K562 (cell line): Measurements from ENCODE around the gene MARK2. TPM values are rescaled to one million over a fixed set of nuclear protein-coding genes. Genes with fewer than 3 reads are reported as not detected.

Experiments
- ARHGAP35 ChIP-seq: fragments of 450-650 bp; IDR thresholded peaks from 2 replicates; pipeline ENCODE4 v1.6.1; 2018; ENCODE audit not compliant: partially characterized antibody
- BRCA1 ChIP-seq, 2 experiments: fragments of 450-650 bp in 1 of 2; sonication (generic) in 1 of 2; formaldehyde crosslinking in 1 of 2; IDR thresholded peaks; 2 replicates each; pipeline versions ENCODE4 v1.5.0 to v1.6.1; 2017 to 2020; ENCODE audit warnings: mild to moderate bottlenecking in 1 of 2, missing genetic modification reagents in 1 of 2
- CBX2 ChIP-seq: fragments of 200-600 bp; sonication (generic); IDR thresholded peaks from one replicate; pipeline ENCODE4 v1.6.1; 2012; ENCODE audit warnings: mild to moderate bottlenecking, low read length, inconsistent platforms; ENCODE audit not compliant: insufficient read depth, poor library complexity, severe bottlenecking
- CHCHD3 ChIP-seq: fragments of 250-450 bp; sonication (Bioruptor Pico); IDR thresholded peaks from 2 replicates; pipeline ENCODE4 v2.1.2; 2022; ENCODE audit warnings: mild to moderate bottlenecking
- EP300 ChIP-seq: IDR thresholded peaks from 2 replicates; pipeline ENCODE4 v1.6.1; 2012; ENCODE audit warnings: low read length, improper control_type of control experiment
- ESRRA ChIP-seq: fragments of 450-650 bp; IDR thresholded peaks from 2 replicates; pipeline ENCODE4 v1.6.1; 2014; ENCODE audit warnings: low read depth, mild to moderate bottlenecking, moderate library complexity, borderline replicate concordance
- ETV5 ChIP-seq: sonication (generic); formaldehyde crosslinking; IDR thresholded peaks from 2 replicates; pipeline ENCODE4 v1.4.0; 2020; ENCODE audit warnings: low read depth, mild to moderate bottlenecking, missing genetic modification reagents
- FOSL1 ChIP-seq: fragments of 200-800 bp; sonication (Bioruptor generic); conservative IDR thresholded peaks from 2 replicates; pipeline ENCODE4 v1.6.1; 2016; ENCODE audit warnings: missing genetic modification characterization, missing compliant biosample characterization
- FOXJ2 ChIP-seq: fragments of 200-800 bp; sonication (Bioruptor generic); IDR thresholded peaks from 2 replicates; pipeline ENCODE4 v1.6.1; 2016; ENCODE audit warnings: missing genetic modification characterization, missing compliant biosample characterization
- GTF2E2 ChIP-seq: fragments of 200-800 bp; sonication (Bioruptor generic); IDR thresholded peaks from 2 replicates; pipeline ENCODE4 v1.6.1; 2016; ENCODE audit warnings: missing genetic modification characterization, missing compliant biosample characterization
- HDAC1 ChIP-seq, 2 experiments: fragments of 450-650 bp; IDR thresholded peaks; 2 replicates each; pipeline ENCODE4 v1.6.1; 2016 to 2017; ENCODE audit warnings: inconsistent platforms in 1 of 2, mild to moderate bottlenecking in 1 of 2, moderate library complexity in 1 of 2
- IRF9 ChIP-seq: fragments of 450-650 bp; IDR thresholded peaks from 2 replicates; pipeline ENCODE4 v1.6.1; 2016; ENCODE audit warnings: missing biosample characterization, missing genetic modification characterization
- JUND ChIP-seq, 2 experiments: IDR thresholded peaks; 2 replicates in 1 of 2; 3 replicates in 1 of 2; pipeline ENCODE4 v1.6.1; 2011; ENCODE audit warnings: borderline replicate concordance in 2 of 2, low read depth in 2 of 2, low read length in 2 of 2, improper control_type of control experiment in 1 of 2, missing biosample characterization in 1 of 2, missing genetic modification characterization in 1 of 2, missing genetic modification reagents in 1 of 2
- LEF1 ChIP-seq: fragments of 450-650 bp; IDR thresholded peaks from 2 replicates; pipeline ENCODE4 v1.6.1; 2016; ENCODE audit warnings: mild to moderate bottlenecking
- MAFG ChIP-seq: fragments of 450-650 bp; conservative IDR thresholded peaks from 2 replicates; pipeline ENCODE4 v1.6.1; 2016; ENCODE audit warnings: missing genetic modification characterization, missing compliant biosample characterization
- MIER1 ChIP-seq: fragments of 450-650 bp; IDR thresholded peaks from 2 replicates; pipeline ENCODE4 v1.6.1; 2016; ENCODE audit warnings: antibody characterized with exemption, mild to moderate bottlenecking, low read depth
- NFIC ChIP-seq: fragments of 450-650 bp; IDR thresholded peaks from 2 replicates; pipeline ENCODE4 v1.6.1; 2017; ENCODE audit warnings: mild to moderate bottlenecking, inconsistent platforms
- NR3C1 ChIP-seq: sonication (generic); formaldehyde crosslinking; IDR thresholded peaks from 2 replicates; pipeline ENCODE4 v1.8.1; 2022; ENCODE audit warnings: missing genetic modification reagents
- PHF8 ChIP-seq: fragments of 200-600 bp; sonication (generic); IDR thresholded peaks from 2 replicates; pipeline ENCODE4 v1.6.1; 2012; ENCODE audit warnings: mixed run types, mild to moderate bottlenecking, inconsistent platforms, low read length, moderate library complexity, borderline replicate concordance
- PML ChIP-seq: IDR thresholded peaks from 2 replicates; pipeline ENCODE4 v1.6.1; 2012; ENCODE audit warnings: low read length, inconsistent platforms
- RBBP5 ChIP-seq: fragments of 200-600 bp; sonication (generic); IDR thresholded peaks from 2 replicates; pipeline ENCODE4 v1.6.1; 2012; ENCODE audit warnings: borderline replicate concordance, mild to moderate bottlenecking, low read length, control low read depth, inconsistent platforms; ENCODE audit not compliant: insufficient read depth, poor library complexity, severe bottlenecking
- RCOR1 ChIP-seq, 2 experiments: IDR thresholded peaks; 2 replicates each; pipeline ENCODE4 v1.6.1; 2012; ENCODE audit warnings: low read depth in 2 of 2, low read length in 2 of 2, borderline replicate concordance in 1 of 2, improper control_type of control experiment in 1 of 2
- SAFB2 ChIP-seq: fragments of 200-400 bp; formaldehyde crosslinking; IDR thresholded peaks from 2 replicates; pipeline ENCODE4 v1.6.1; 2018; ENCODE audit warnings: borderline replicate concordance, low read length, low read depth, moderate library complexity; ENCODE audit not compliant: severe bottlenecking
- SETDB1 ChIP-seq: IDR thresholded peaks from one replicate; pipeline ENCODE4 v1.6.1; 2012; ENCODE audit warnings: low read length, control low read depth, inconsistent platforms
- SMAD3 ChIP-seq: fragments of 450-650 bp; formaldehyde crosslinking; conservative IDR thresholded peaks from 2 replicates; pipeline ENCODE4 v1.4.0; 2020; ENCODE audit warnings: mild to moderate bottlenecking
- SPI1 ChIP-seq: IDR thresholded peaks from 2 replicates; pipeline ENCODE4 v1.6.1; 2011; ENCODE audit warnings: low read depth, low read length, control low read depth, borderline replicate concordance
- TAL1 ChIP-seq: fragments of 450-650 bp; IDR thresholded peaks from 2 replicates; pipeline ENCODE4 v1.6.1; 2016; ENCODE audit warnings: mild to moderate bottlenecking
- TBP ChIP-seq: optimal IDR thresholded peaks from 2 replicates; pipeline ENCODE3; 2011; ENCODE audit warnings: low read depth, low read length, improper control_type of control experiment
- TEAD2 ChIP-seq: fragments of 450-650 bp; IDR thresholded peaks from 2 replicates; pipeline ENCODE4 v1.6.1; 2016; ENCODE audit warnings: missing genetic modification characterization, control low read depth, missing compliant biosample characterization
- XRCC4 ChIP-seq: IDR thresholded peaks from one replicate; pipeline ENCODE4 v1.6.1; 2011; ENCODE audit not compliant: insufficient read depth, insufficient read length; ENCODE audit errors: extremely low read depth
- ZNF431 ChIP-seq: sonication (generic); formaldehyde crosslinking; IDR thresholded peaks from 2 replicates; pipeline ENCODE4 v1.8.0; 2022; ENCODE audit warnings: mild to moderate bottlenecking, missing genetic modification reagents
- ZNF507 ChIP-seq: conservative IDR thresholded peaks from 2 replicates; pipeline ENCODE4 v1.6.1; 2017; ENCODE audit warnings: missing genetic modification characterization, missing compliant biosample characterization
- polyA plus RNA-seq, 8 experiments: library from polyadenylated mRNA; depleted of rRNA in 4 of 8; stranded (reverse) in 5 of 8; unstranded in 3 of 8; fragments of >200 nt; fragmentation: Nextera tagmentation in 2 of 8; fragmentation: Illumina TruSeq in 1 of 8; extraction: Ambion mirVana in 2 of 8; extraction: Trizol in 1 of 8; gene quantifications; 2 replicates each; pipeline versions ENCODE4 v1.2.1 to v1.2.3, GENCODE V29; 2011 to 2014; ENCODE audit warnings: inconsistent platforms in 1 of 8, missing spikeins in 1 of 8
- total RNA-seq, 7 experiments: library from RNA; depleted of rRNA in 6 of 7; stranded (reverse); fragments of >200 nt in 6 of 7; fragmentation: Illumina TruSeq in 2 of 7; extraction: Trizol in 2 of 7; gene quantifications; 2 replicates each; pipeline versions ENCODE4 v1.2.1 to v1.2.3, GENCODE V29; 2011 to 2021; ENCODE audit warnings: low replicate concordance in 1 of 7

Gene MARK2
- total and polyA plus RNA-seq, 9 of the 15 experiments (the other 6 are each of a cell fraction or from before 2014, with no cell fraction given) = 0.32 to 43.5 (median 15.1) TPM

- TF ChIP-seq JUND (IDR thresholded peaks at IDR 0.05; ENCODE audit: borderline replicate concordance, low read depth, low read length) (peak; percentile 43; the same call in 1 of the 2 replicates), JUND (tag; IDR thresholded peaks at IDR 0.05; ENCODE audit: borderline replicate concordance, low read depth, low read length) (peak; percentile 31; the same call in 1 of the 3 replicates), TAL1 (peak; percentile 20; the same call in 1 of the 2 replicates), ZNF431 (no peak), GTF2E2 (tag) (no peak), ESRRA (no peak), ARHGAP35 (no peak), FOXJ2 (tag) (no peak), LEF1 (no peak), PML (0 out of 2 replicates have a peak, but pooled peaks have one; percentile 38), CBX2 (no peak), TBP (no peak), SAFB2 (no peak), SMAD3 (no peak), SETDB1 (no peak), FOSL1 (tag) (peak; percentile 68), SPI1 (no peak), CHCHD3 (CRISPR knock-in tag) (no peak), TEAD2 (tag) (no peak), XRCC4 (no peak), RBBP5 (no peak), NR3C1 (CRISPR knock-in tag) (no peak), PHF8 (no peak), EP300 (peak; percentile 12; the same call in 1 of the 2 replicates), NFIC (no peak; the same call in 1 of the 2 replicates), HDAC1 (IDR thresholded peaks at IDR 0.05) (no peak), IRF9 (tag) (no peak), ETV5 (CRISPR knock-in tag) (no peak), MIER1 (no peak), ZNF507 (tag) (no peak), MAFG (tag) (no peak), BRCA1 (IDR thresholded peaks at IDR 0.05) (no peak), BRCA1 (CRISPR knock-in tag; IDR thresholded peaks at IDR 0.05) (no peak), RCOR1 (IDR thresholded peaks at IDR 0.05; ENCODE audit: borderline replicate concordance in 1 of 2, low read depth in 2 of 2, low read length in 2 of 2) (0 out of 4 replicates have a peak, but pooled peaks of 1 of the 2 experiments have one; percentile 30)
Measured at GRCh38 chr11:63941901-63942300, 103.0 kb downstream of the MARK2 start (continued).
